ENCODE results near the gene FAM180B.
A peak's percentile ranks its signal among the peaks of the same experiment; 100 is the strongest.
"Not testable (repeated sequence)": the region's sequence is repeated elsewhere in the genome, so short reads cannot be mapped to it uniquely, and the experiment has no call there.

FAM180B gene, protein sequence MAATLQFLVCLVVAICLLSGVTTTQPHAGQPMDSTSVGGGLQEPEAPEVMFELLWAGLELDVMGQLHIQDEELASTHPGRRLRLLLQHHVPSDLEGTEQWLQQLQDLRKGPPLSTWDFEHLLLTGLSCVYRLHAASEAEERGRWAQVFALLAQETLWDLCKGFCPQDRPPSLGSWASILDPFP

DNA sequence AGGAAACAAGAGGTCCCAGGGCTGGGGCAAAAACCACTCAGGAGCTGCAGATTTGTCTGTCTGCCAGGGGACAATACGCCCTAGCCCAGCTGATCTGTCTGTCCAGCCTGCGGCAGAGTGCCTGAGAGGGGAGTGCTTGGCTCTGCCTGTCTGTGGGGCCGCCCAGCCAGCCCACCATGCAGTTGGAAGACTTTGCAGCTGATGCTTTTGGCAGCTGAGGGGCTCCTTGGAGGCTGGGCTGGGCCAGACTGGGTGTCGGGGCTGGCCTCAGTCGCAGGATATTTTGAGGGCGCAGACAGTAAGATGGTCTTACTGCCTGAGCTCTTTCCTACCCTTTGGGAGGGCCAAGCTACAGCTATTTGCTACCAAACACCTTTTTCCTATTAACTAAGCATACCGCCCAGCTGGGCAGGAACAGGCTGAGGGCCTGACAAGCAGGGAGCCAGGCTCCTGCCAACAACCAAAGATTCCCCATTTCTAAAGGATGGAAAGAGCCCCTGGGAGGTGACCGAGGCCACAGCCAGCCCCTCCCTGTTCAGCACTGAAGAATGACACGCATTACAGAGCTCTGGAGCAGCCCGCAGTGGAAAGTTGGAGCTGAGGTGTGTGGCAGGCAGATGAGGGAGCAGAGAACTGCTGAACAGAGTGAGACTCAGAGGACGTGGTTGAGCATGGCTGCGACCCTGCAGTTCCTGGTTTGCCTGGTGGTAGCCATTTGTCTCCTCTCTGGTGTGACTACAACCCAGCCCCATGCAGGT lies at the start of gene FAM180B:
TSS of gene FAM180B (plus strand) at position 581 of the 758 bp plus-strand sequence. CDS start at position 672, 91 bp downstream.
- DNase-seq, result no peak

GRCh38 chr11:47536915-47537314 lies 49.6 kb upstream of the FAM180B start:
- DNase-seq, result no peak

DNA sequence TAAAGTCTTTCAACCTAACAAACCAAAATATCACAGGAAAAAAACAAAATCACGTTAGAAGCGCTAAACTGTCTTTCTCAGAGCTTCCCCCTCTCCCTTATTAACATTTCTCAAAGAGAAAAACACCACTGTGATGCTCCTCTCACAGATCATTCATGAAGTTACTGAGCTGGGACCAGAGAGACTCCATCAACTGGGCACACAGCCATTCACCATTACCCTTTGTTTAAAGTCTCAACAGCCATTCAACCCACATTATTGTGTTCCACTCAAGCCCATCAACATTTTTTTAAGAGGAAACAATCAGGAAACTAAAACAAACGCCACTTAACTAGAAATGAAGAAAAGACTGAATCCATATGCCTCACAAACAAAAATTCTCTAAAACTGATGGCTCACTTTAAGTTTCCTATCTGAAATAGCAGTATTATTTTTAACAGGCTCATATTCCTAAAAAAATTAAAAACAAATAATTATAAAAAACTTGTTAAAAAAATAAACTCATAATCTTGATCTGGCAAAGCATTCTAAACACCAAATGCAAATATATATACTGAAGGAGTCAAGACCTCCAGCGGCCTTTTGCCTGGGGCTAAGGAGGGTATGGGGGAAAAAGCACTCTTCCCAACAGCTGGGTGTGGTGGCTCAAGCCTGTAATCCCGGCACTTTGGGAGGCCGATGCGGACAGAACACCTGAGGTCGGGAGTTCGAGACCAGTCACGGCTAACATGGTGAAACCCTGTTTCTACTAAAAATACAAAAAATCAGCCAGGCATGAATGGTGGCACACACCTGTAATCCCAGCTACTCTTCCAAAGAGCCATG lies 47.5 kb upstream of the FAM180B start:
- DNase-seq, result no peak

DNA sequence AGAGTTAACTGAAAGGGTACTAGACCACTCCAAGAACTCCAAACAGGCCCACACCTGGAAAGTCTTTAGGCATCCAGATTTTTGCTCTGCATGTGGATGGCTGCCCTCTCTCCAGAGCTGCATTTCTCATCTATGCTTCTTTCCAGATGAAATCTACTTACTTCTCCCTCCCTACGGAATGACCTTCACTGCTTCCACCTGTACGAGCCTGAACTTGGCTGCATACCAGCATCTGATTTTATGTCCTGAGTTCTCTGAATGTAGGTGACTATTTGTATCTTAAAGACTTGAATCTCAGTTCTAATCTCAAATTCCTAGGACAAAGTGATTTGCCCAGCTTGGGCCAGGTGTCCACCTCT lies 46.8 kb upstream of the FAM180B start:
- DNase-seq, result no peak

- no peak for DNase-seq
Measured at GRCh38 chr11:47541070-47541469, 45.4 kb upstream of the FAM180B start.

- no peak for DNase-seq
Measured at GRCh38 chr11:47545298-47545697, 41.2 kb upstream of the FAM180B start.

- DNase-seq, result not testable (repeated sequence)
Measured at GRCh38 chr11:47546274-47546673, 40.2 kb upstream of the FAM180B start.

GRCh38 chr11:47550288-47551047 lies 36.0 kb upstream of the FAM180B start:
- DNase-seq, result no peak

DNA sequence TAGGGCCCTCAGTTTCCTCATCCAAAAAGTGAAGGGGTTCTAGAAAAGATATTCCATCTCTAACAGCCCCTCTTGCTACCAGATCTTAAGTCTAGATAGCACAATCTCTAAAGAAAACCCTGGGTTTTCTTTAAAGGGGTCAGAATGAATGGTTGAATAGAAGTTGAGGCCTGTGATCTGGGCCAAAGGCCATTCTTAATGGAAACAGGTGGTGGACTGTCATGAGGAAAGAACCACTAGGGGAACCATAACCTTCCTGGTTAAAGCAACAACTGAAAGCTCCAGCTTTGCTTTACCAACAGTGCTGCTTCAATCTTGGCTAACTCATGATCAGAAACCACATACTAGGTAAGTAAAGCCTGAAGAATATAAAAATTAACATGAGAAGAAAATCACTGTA lies 35.4 kb upstream of the FAM180B start:
- no peak for DNase-seq

- peak; percentile 45 for DNase-seq
Measured at GRCh38 chr11:47552056-47552565, 34.4 kb upstream of the FAM180B start.

DNA sequence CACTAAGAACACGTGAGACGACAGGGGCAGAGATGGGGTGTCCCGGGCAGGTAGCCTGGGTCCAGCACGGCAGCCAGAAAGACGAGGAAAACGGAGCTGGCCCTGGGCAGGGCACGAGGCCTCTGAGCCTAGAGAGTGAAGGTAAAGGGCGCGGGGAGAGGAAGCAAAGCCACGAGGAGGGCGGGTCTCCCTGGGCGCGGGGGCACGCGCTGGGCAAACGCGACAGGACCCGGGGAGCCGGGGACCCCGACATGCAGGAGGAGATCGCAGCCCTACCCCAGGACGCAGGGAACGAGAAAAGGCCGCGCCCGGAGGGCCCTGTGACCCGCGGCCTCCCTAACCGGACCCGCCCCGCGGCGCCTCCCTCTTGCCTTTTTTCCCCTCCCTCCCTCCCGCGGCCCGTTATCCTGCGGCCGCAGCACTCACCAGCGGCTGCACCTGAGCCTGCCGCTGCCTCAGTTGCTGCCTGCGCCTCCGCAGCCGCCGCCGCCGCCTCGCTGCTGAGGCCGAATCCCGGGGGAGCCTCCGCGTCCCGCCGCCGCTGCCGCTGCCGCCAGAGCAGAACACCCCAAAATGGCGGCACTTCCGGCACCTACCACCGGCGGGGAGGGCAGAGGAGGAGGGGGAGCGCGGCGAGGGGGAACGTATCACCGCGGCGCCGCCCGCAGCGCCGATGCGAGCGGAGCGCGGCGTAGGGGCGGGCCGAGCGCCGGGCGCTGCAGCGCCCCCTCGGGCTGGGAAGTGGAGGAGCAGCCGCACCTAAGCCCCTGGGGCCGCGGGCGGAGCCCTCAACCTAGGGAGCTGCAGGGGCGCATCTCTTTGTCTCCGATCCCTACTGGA lies 33.7 kb upstream of the FAM180B start, which contains the start of gene CELF1:
TSS of gene CELF1 (minus strand) at position 567 of the 840 bp plus-strand sequence. CDS start 53,609 bp downstream, outside the sequence.
- DNase-seq, result peak; percentile 88

GRCh38 chr11:47553406-47553743 lies 33.1 kb upstream of the FAM180B start:
- DNase-seq, result no peak

DNA sequence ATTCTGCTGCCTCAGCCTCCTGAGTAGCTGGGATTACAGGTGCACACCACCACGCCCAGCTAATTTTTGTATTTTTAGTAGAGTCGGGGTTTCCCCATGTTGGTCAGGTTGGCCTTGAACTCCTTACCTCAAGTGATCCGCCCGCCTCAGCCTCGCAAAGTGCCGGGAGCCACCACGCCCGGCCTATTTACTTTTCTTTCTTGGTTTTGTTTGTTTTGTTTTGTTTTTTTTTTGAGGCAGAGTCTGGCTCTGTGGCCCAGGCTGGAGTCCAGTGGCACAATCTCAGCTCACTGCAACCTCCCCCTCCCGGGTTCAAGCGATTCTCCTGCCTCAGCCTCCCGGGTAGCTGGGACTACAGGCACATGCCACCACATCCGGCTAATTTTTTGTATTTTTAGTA lies 29.5 kb upstream of the FAM180B start:
- DNase-seq, result not testable (repeated sequence)

DNA sequence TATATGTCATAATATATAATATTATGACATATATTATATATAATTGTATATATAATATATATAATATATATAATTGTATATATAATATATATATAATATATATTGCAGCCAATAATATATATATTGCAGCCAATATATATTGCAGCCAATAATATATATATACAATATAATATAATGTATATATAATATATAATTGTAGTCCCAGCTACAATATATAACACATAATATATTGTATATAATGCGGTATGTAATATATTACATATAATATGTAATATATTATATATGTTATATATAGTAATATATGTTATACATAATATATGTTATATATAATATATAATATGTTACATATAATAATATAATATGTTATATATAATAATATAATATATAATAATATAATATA lies 27.8 kb upstream of the FAM180B start:
- no peak for DNase-seq

DNA sequence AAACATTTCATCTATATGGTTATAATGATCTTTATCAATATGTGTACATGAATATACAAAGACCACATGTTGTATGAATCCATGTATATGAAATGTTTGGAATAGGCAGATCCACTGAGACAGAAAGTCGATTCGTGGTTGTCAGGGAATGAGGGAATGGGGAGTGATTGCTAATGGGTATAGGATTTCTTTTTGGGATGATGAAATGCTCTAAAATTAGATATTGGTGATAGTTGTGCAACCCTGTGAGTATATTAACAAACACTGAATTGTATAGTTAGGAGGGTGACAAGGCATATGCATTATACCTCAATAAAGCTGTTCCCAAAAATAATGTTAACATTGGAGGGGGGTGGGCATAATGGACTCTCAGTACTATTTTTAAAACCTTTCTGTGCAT lies 26.1 kb upstream of the FAM180B start:
- peak; percentile 51 for DNase-seq

- not testable (repeated sequence) for DNase-seq
Measured at GRCh38 chr11:47562393-47562792, 24.1 kb upstream of the FAM180B start.

DNA sequence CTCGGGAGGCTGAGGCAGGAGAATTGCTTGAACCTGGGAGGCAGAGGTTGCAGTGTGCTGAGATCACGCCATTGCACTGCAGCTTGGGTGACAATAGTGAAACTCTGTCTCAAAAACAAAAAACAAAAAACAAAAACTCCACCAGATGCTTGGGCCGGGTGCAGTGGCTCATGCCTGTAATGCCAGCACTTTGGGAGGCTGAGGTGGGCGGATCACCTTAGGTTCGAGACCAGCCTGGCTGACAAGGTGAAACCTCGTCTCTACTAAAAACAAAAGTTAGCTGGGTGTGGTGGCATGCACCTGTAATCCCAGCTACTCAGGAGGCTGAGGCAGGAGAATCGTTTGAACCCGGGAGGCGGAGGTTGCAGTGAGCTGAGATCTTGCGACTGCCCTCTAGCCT lies 22.1 kb upstream of the FAM180B start:
- DNase-seq, result not testable (repeated sequence)

GRCh38 chr11:47564933-47565339 lies 21.5 kb upstream of the FAM180B start:
- DNase-seq, result no peak

GRCh38 chr11:47565340-47566148 lies 20.9 kb upstream of the FAM180B start, which contains the start of gene PTPMT1:
Gene PTPMT1, plus strand, starts transcription at chr11:47565599. Its CDS starts 24 bp downstream, at chr11:47565623.
- DNase-seq, result peak; percentile 69

DNA sequence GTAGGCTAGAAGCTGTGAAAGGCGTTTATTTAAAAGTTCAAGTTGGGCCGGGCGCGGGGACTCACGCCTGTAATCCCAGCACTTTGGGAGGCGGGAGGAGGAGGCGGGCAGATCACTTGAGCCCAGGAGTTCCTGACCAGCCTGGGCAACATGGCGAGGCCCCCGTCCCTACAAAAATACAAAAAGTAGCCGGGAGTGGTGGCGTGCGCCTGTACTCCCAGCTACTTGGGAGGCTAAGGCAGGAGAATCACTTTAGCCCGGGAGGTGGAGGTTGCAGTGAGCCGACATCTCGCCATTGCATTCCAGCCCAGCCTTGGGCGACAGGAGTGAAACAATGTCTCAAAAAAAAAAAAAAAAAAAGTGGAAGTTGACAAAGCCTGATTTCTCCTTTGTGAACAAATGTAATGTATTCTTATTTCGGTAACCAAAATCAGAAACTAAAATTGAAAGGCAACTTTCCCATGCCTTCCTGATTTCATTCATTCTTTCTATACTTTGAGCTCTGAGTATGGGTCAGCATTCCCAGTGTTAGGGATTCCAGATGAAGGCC lies 20.3 kb upstream of the FAM180B start:
- no peak for DNase-seq
